Activated effector memory CD4-positive, alpha-beta T cell treated with Interleukin-2 at 50 U/mL for 16 hours (primary cell): ENCODE data around the gene MTFMT.
"Not testable (repeated sequence)": the region's sequence is repeated elsewhere in the genome, so short reads cannot be mapped to it uniquely, and the experiment has no call there.

Experiments used
- DNase-seq: peaks from one replicate; pipeline ENCODE4 v3.0.0-alpha.2; 2020

Gene MTFMT

GRCh38 chr15:65059931-65060596, 30.6 kb upstream of the MTFMT start:
- DNase-seq, result no peak

- DNase-seq, result no peak
Measured at GRCh38 chr15:65059369-65059750, 29.9 kb upstream of the MTFMT start.

- DNase-seq, result no peak
Measured at GRCh38 chr15:65058394-65059368, 29.2 kb upstream of the MTFMT start.

GRCh38 chr15:65057549-65057940, 28.1 kb upstream of the MTFMT start:
- no peak for DNase-seq

GRCh38 chr15:65056868-65057548, 27.6 kb upstream of the MTFMT start:
- no peak for DNase-seq

- no peak for DNase-seq
Measured at GRCh38 chr15:65056106-65056505, 26.7 kb upstream of the MTFMT start.

GRCh38 chr15:65055201-65055870, 25.9 kb upstream of the MTFMT start:
- no peak for DNase-seq

GRCh38 chr15:65054333-65055200, 25.1 kb upstream of the MTFMT start:
- DNase-seq, result peak; percentile 25

GRCh38 chr15:65052956-65053355, 23.5 kb upstream of the MTFMT start:
- no peak for DNase-seq

GRCh38 chr15:65051266-65051665, 21.8 kb upstream of the MTFMT start:
- no peak for DNase-seq

- no peak for DNase-seq
Measured at GRCh38 chr15:65050270-65050669, 20.8 kb upstream of the MTFMT start.

- DNase-seq, result peak; percentile 68
Measured at GRCh38 chr15:65049418-65049840, 20.0 kb upstream of the MTFMT start.

GRCh38 chr15:65048241-65048640, 18.8 kb upstream of the MTFMT start:
- DNase-seq, result no peak

- no peak for DNase-seq
Measured at GRCh38 chr15:65044724-65045481, 15.5 kb upstream of the MTFMT start, which contains the start of gene SLC51B. SLC51B (plus strand) TSS chr15:65045387; CDS start chr15:65050005, 4,618 bp downstream.

- DNase-seq, result not testable (repeated sequence)
Measured at GRCh38 chr15:65044218-65044617, 14.8 kb upstream of the MTFMT start.

GRCh38 chr15:65042776-65043327, 13.4 kb upstream of the MTFMT start:
- DNase-seq, result no peak

GRCh38 chr15:65041787-65042186, 12.3 kb upstream of the MTFMT start:
- no peak for DNase-seq

- no peak for DNase-seq
Measured at GRCh38 chr15:65040461-65040860, 11.0 kb upstream of the MTFMT start.

GRCh38 chr15:65038836-65039235, 9.4 kb upstream of the MTFMT start:
- DNase-seq, result no peak

GRCh38 chr15:65038428-65038827, 9.0 kb upstream of the MTFMT start:
- no peak for DNase-seq

- no peak for DNase-seq
Measured at GRCh38 chr15:65037309-65037708, 7.9 kb upstream of the MTFMT start.
